Measurements from ENCODE around the gene MCF2L2.

GRCh38 chr3:183443395-183444385 lies 15.3 kb upstream of the MCF2L2 start:
- TF ChIP-seq POLR2A (IDR thresholded peaks at IDR 0.05; ENCODE audit: extremely low read depth, insufficient read length): no peak
- no peak for TF ChIP-seq CTCF (IDR thresholded peaks at IDR 0.05; ENCODE audit: low read depth, low read length)
- TF ChIP-seq MAX (IDR thresholded peaks at IDR 0.05; ENCODE audit: low read depth, low read length): no peak

Measured in NB4 (cell line).